Measurements from ENCODE around the gene VAX1.

DNA sequence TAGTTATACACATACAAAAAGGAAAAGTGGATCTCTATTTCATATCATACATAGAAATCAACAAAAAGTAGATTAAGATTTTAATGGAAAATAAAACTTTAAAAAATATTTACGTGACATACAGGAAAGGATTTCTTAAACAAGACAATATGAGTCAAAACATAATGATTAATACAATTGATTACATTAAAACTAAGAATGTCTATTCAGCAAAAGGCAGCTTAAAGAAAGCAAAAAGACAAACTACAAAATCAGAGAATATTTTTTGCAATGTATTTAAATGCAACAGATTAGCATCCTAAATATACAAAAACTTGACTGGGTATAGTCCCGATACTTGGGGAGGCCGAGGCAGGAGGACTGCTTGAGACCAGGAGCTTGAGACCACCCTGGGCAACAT, 50.5 kb downstream of the VAX1 start:
- TF ChIP-seq POLR2A (IDR thresholded peaks at IDR 0.05; ENCODE audit: low read length) (no peak), GATA1 (IDR thresholded peaks at IDR 0.05; ENCODE audit: low read depth, low read length) (no peak)
